HepG2 (cell line): ENCODE results near the gene RBM34. TPM values are rescaled to one million over a fixed set of nuclear protein-coding genes. Genes with fewer than 3 reads are reported as not detected.
A peak's percentile ranks its signal among the peaks of the same experiment; 100 is the strongest.

Experiments
- ATAC-seq: fragments of 200-7000 bp; cut with Tn5 transposase; 3 replicates; pipeline ENCODE4 v1.9.1; 2020; ENCODE audit warnings: mild to moderate bottlenecking, moderate library complexity
- BruUV-seq: library from RNA; stranded (reverse); fragments of 400-500 nt; replicated peaks from 2 replicates; lab custom pipeline; 2021; lab: Mats Ljungman, UMichigan
- CTCF ChIA-PET: fragments of 300-600 bp; formaldehyde crosslinking; extraction: SDS; loops from one replicate; lab custom pipeline; 2021; ENCODE audit warnings: low total read pairs, inconsistent platforms, low intra/inter-chr PET ratio; lab: Yijun Ruan, JAX
- POLR2A ChIA-PET: fragments of 350-600 bp; sonication (Branson Sonifier 250); formaldehyde crosslinking; loops from one replicate; lab custom pipeline; 2020; ENCODE audit warnings: antibody characterized with exemption, inconsistent platforms; lab: Yijun Ruan, JAX
- DNase-seq: peaks from one replicate; pipeline ENCODE4 v3.0.0-alpha.2; 2015; ENCODE audit warnings: low spot score
- FAIRE-seq: peaks from 3 replicates; lab custom pipeline; 2011; peaks lifted over from hg19 to GRCh38; lab: Jason Lieb, UNC
- H2AFZ ChIP-seq: one replicate; pipeline ENCODE4 v1.6.1; 2011; ENCODE audit warnings: low read length, inconsistent platforms
- H3K27ac ChIP-seq: fragments of 300-600 bp; 3 replicates; pipeline ENCODE4 v1.8.0; 2011; ENCODE audit warnings: mixed run types, mild to moderate bottlenecking, mixed read lengths, low read length, inconsistent platforms; ENCODE audit not compliant: insufficient read depth; ENCODE audit errors: extremely low read length
- H3K27me3 ChIP-seq, 2 experiments: fragments of 200-600 bp in 1 of 2; 2 replicates in 1 of 2; 3 replicates in 1 of 2; pipeline versions ENCODE4 v1.6.0 to v1.8.0; 2011; ENCODE audit warnings: low read length in 2 of 2, mild to moderate bottlenecking in 2 of 2, moderate library complexity in 2 of 2, inconsistent platforms in 1 of 2; ENCODE audit not compliant: insufficient read depth in 2 of 2, control insufficient read depth in 1 of 2
- H3K36me3 ChIP-seq, 2 experiments: fragments of 200-600 bp in 1 of 2; replicated peaks in 1 of 2; 2 replicates in 1 of 2; 3 replicates in 1 of 2; pipeline versions ENCODE4 v1.5.1 to v1.8.0; 2011; ENCODE audit warnings: low read length in 2 of 2, inconsistent platforms in 1 of 2; ENCODE audit not compliant: insufficient read depth in 2 of 2, control insufficient read depth in 1 of 2
- H3K4me1 ChIP-seq: 2 replicates; pipeline ENCODE4 v1.5.1; 2012; ENCODE audit warnings: low read length, inconsistent platforms; ENCODE audit not compliant: insufficient read depth
- H3K4me2 ChIP-seq: 2 replicates; pipeline ENCODE4 v1.6.0; 2011; ENCODE audit warnings: low read depth, low read length, inconsistent platforms
- H3K4me3 ChIP-seq, 3 experiments: fragments of 200-600 bp in 1 of 3; sonication (generic), shearing (Covaris generic) in 1 of 3; replicated peaks in 1 of 3; 2 replicates each; pipeline ENCODE4 v1.5.1; 2011 to 2016; ENCODE audit warnings: low read length in 3 of 3, inconsistent platforms in 2 of 3, low read depth in 2 of 3, mild to moderate bottlenecking in 2 of 3, control low read depth in 1 of 3, mixed read lengths in 1 of 3; ENCODE audit not compliant: insufficient read depth in 1 of 3
- H3K79me2 ChIP-seq: one replicate; pipeline ENCODE4 v1.6.1; 2011; ENCODE audit warnings: low read length, inconsistent platforms; ENCODE audit not compliant: insufficient read depth
- H3K9ac ChIP-seq: 2 replicates; pipeline ENCODE4 v1.6.0; 2011; ENCODE audit warnings: mild to moderate bottlenecking, low read depth, low read length, inconsistent platforms; ENCODE audit not compliant: insufficient read depth
- H3K9me3 ChIP-seq: 2 replicates; pipeline ENCODE4 v1.5.1; 2012; ENCODE audit warnings: mild to moderate bottlenecking, low read length
- H4K20me1 ChIP-seq: 2 replicates; pipeline ENCODE4 v1.6.0; 2011; ENCODE audit warnings: inconsistent platforms, mild to moderate bottlenecking, low read length, moderate library complexity; ENCODE audit not compliant: insufficient read depth
- ARHGAP35 ChIP-seq: sonication (generic); formaldehyde crosslinking; IDR thresholded peaks from 2 replicates; pipeline ENCODE4 v1.9.0; 2022; ENCODE audit warnings: mild to moderate bottlenecking, inconsistent platforms, moderate library complexity, missing genetic modification reagents, borderline replicate concordance
- ARID2 ChIP-seq: sonication (generic); formaldehyde crosslinking; IDR thresholded peaks from 2 replicates; pipeline ENCODE4 v1.8.1; 2022; ENCODE audit warnings: mild to moderate bottlenecking, missing genetic modification reagents, borderline replicate concordance
- DPF2 ChIP-seq: sonication (generic); formaldehyde crosslinking; IDR thresholded peaks from 2 replicates; pipeline ENCODE4 v1.4.0; 2020; ENCODE audit warnings: mild to moderate bottlenecking, low read depth, missing genetic modification reagents, borderline replicate concordance
- EEA1 ChIP-seq: sonication (generic); formaldehyde crosslinking; IDR thresholded peaks from 2 replicates; pipeline ENCODE4 v1.5.1; 2020; ENCODE audit warnings: mild to moderate bottlenecking, missing genetic modification reagents, borderline replicate concordance
- FOXA3 ChIP-seq: IDR thresholded peaks from 2 replicates; pipeline ENCODE4 v1.6.1; 2016; ENCODE audit warnings: missing genetic modification reagents, missing compliant biosample characterization
- FOXM1 ChIP-seq: sonication (generic); formaldehyde crosslinking; IDR thresholded peaks from 2 replicates; pipeline ENCODE4 v1.5.0; 2020; ENCODE audit warnings: missing genetic modification reagents
- ISL2 ChIP-seq: sonication (generic); formaldehyde crosslinking; IDR thresholded peaks from 2 replicates; pipeline ENCODE4 v1.5.0; 2020; ENCODE audit warnings: missing genetic modification reagents
- JARID2 ChIP-seq: sonication (generic); formaldehyde crosslinking; IDR thresholded peaks from 2 replicates; pipeline ENCODE4 v1.8.1; 2023; ENCODE audit warnings: missing genetic modification reagents, inconsistent platforms; ENCODE audit not compliant: insufficient replicate concordance
- MLXIP ChIP-seq: sonication (generic); formaldehyde crosslinking; IDR thresholded peaks from 2 replicates; pipeline ENCODE4 v1.9.0; 2021; ENCODE audit warnings: missing genetic modification reagents, borderline replicate concordance
- NCOR1 ChIP-seq: fragments of 200-600 bp; sonication (generic); IDR thresholded peaks from 2 replicates; pipeline ENCODE4 v1.7.0; 2017; ENCODE audit warnings: antibody characterized with exemption, low read length, borderline replicate concordance
- TCF7 ChIP-seq: sonication (generic); IDR thresholded peaks from 2 replicates; pipeline ENCODE4 v1.6.1; 2016; ENCODE audit warnings: antibody characterized with exemption, low read depth
- ZFP36L1 ChIP-seq: sonication (generic); formaldehyde crosslinking; IDR thresholded peaks from 2 replicates; pipeline ENCODE4 v1.8.0; 2022; ENCODE audit warnings: mild to moderate bottlenecking, missing genetic modification reagents, moderate library complexity
- ZNF317 ChIP-seq: sonication (generic); formaldehyde crosslinking; IDR thresholded peaks from 2 replicates; pipeline ENCODE4 v1.5.0; 2020; ENCODE audit warnings: mild to moderate bottlenecking, missing genetic modification reagents
- ZNF414 ChIP-seq: sonication (generic); formaldehyde crosslinking; IDR thresholded peaks from 2 replicates; pipeline ENCODE4 v1.5.0; 2020; ENCODE audit warnings: missing genetic modification reagents
- ZNF713 ChIP-seq: sonication (generic); formaldehyde crosslinking; IDR thresholded peaks from 2 replicates; pipeline ENCODE4 v1.4.0; 2020; ENCODE audit warnings: mild to moderate bottlenecking, missing genetic modification reagents
- ZNF780A ChIP-seq: sonication (generic); formaldehyde crosslinking; IDR thresholded peaks from 2 replicates; pipeline ENCODE4 v1.8.0; 2022; ENCODE audit warnings: mild to moderate bottlenecking, missing genetic modification reagents, moderate library complexity
- WGBS: methylation state at CpG from one replicate; pipeline ENCODE4 v1.1.6; 2017; ENCODE audit warnings: low lambda C conversion rate; 5-methylcytosine and 5-hydroxymethylcytosine counted together
- in situ Hi-C: cut with HindIII; loops from 2 replicates; pipeline ENCODE4 v1.10.0; 2017; ENCODE audit warnings: low pct_unique_long_range_greater_than_20kb; ENCODE audit not compliant: extremely low pct_ligation_motif_present
- intact Hi-C: fragments of 100-400 bp; cut with micrococcal nuclease; formaldehyde crosslinking; loops from one replicate; pipeline ENCODE4 v1.10.0; 2022; ENCODE audit not compliant: unreplicated experiment
- polyA plus RNA-seq, 8 experiments: library from polyadenylated mRNA; depleted of rRNA in 3 of 8; stranded (reverse) in 7 of 8; unstranded in 1 of 8; fragments of >200 nt; fragmentation: Illumina TruSeq in 4 of 8; extraction: Trizol in 4 of 8; gene quantifications; 2 replicates each; pipeline versions ENCODE4 v1.2.1 to v1.2.3, GENCODE V29; 2011 to 2016; ENCODE audit warnings: low read depth in 4 of 8, missing spikeins in 1 of 8, mixed read lengths in 1 of 8; ENCODE audit not compliant: insufficient read depth in 1 of 8
- total RNA-seq, 5 experiments: library from RNA; depleted of rRNA; stranded (reverse); fragments of >200 nt; fragmentation: Illumina TruSeq; extraction: Trizol; gene quantifications; 2 replicates each; pipeline ENCODE4 v1.2.3, GENCODE V29; 2016; ENCODE audit warnings: low read depth in 1 of 5

The RBM34 gene
- total and polyA plus RNA-seq, 2 of the 13 experiments (the other 11 are each of a cell fraction or from before 2014, with no cell fraction given), result 34.7 to 73.0 TPM

GRCh38 chr1:235160957-235161684 lies at the start of gene RBM34 (continued):
- TF ChIP-seq MLXIP (CRISPR knock-in tag) (peak; percentile 79; the same call in 1 of the 2 replicates), ZNF414 (no peak), EEA1 (CRISPR knock-in tag) (0 out of 2 replicates have a peak, but pooled peaks have one; percentile 36), FOXA3 (CRISPR knock-in tag) (peak; percentile 72), ARID2 (CRISPR knock-in tag) (peak; percentile 86; the same call in 1 of the 2 replicates), ZNF780A (no peak), ZNF317 (CRISPR knock-in tag) (peak; percentile 82; the same call in 1 of the 2 replicates), ISL2 (peak; percentile 67; the same call in 1 of the 2 replicates)

GRCh38 chr1:235207209-235207565 lies 46.1 kb upstream of the RBM34 start:
- no peak overlapping the region for H3K4me3 ChIP-seq
- no peak overlapping the region for H3K27ac ChIP-seq
- FAIRE-seq (no peak), ATAC-seq (no peak), DNase-seq (no peak)
- WGBS, result 96% methylated on average over 2 of the region's 2 CpGs
- no peak overlapping the region for H3K9ac ChIP-seq
- no peak overlapping the region for H3K4me2 ChIP-seq
- H3K4me1 ChIP-seq, result no peaks in the 10 kb centered on the region
- no peaks in the 10 kb centered on the region for H3K9me3 ChIP-seq
- in situ Hi-C loops, result no loop called here
- H2AFZ ChIP-seq, result no peak overlapping the region
- H3K79me2 ChIP-seq, result no peaks in the 10 kb centered on the region
- H4K20me1 ChIP-seq, result no peaks in the 10 kb centered on the region
- no peaks in the 10 kb centered on the region for H3K27me3 ChIP-seq
- intact Hi-C loops, result no loop called here
- no TSS peak for BruUV-seq
- peaks cover 0 to 17% of the 10 kb centered on the region in 2 experiments; a peak in 4 of 5 replicates for H3K36me3 ChIP-seq
- TF ChIP-seq FOXM1 (CRISPR knock-in tag), result no peak
- TF ChIP-seq NCOR1, result no peak
- TF ChIP-seq ZFP36L1, result no peak
- no peak for TF ChIP-seq ZNF713 (CRISPR knock-in tag)
- TF ChIP-seq TCF7, result no peak
- TF ChIP-seq DPF2 (CRISPR knock-in tag), result no peak
- no peak for TF ChIP-seq ARHGAP35 (CRISPR knock-in tag)
- no peak for TF ChIP-seq JARID2 (CRISPR knock-in tag)
- ChIA-PET CTCF (no interaction called here), POLR2A (no interaction called here)
